HG02610 (cell line): ENCODE results near the gene PPFIA2.
"Not testable (repeated sequence)": the region's sequence is repeated elsewhere in the genome, so short reads cannot be mapped to it uniquely, and the experiment has no call there.

Source experiments
- ATAC-seq: cut with Tn5 transposase; IDR thresholded peaks from one replicate; pipeline ENCODE4 v1.9.1; 2021; ENCODE audit warnings: mild to moderate bottlenecking, moderate library complexity; ENCODE audit not compliant: unreplicated experiment

PPFIA2 gene

DNA sequence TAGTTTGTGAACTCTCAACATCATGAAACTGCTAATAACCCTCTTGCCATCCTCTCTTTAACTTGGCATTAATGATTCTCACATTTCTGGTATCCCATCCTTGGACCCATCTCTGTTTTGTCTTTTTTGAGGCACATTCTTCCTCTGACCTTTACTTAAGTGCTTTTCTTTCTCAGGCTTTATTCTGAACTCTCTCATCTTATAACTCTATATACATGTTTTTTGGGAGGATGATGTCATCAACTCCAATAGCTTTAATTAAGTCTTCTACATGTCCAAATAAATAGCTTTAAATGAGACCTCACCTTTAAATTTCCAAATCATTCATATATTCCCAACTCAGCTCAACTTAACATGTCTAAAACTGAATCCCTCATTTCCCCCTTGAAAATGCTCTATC, 88.4 kb downstream of the PPFIA2 start:
- ATAC-seq = no peak

DNA sequence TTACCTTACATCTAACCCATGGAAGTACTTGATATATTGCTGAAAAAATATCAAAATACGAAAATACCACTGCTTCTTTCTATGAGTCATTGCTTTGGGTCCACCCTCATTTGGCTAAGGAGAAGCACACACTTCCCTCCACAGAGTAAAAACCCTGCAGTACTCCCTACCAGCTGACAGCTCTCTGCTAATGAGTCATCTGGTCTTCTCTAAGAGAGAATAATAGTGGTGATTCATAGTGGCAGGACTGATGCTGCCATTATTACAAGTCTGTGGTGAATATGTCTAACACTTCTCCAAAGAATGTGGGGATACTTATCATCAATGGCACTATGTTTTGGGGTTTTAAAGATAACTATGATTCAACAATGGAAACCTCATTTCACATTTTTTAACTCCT, 90.7 kb downstream of the PPFIA2 start:
- peak; percentile 100 for ATAC-seq

DNA sequence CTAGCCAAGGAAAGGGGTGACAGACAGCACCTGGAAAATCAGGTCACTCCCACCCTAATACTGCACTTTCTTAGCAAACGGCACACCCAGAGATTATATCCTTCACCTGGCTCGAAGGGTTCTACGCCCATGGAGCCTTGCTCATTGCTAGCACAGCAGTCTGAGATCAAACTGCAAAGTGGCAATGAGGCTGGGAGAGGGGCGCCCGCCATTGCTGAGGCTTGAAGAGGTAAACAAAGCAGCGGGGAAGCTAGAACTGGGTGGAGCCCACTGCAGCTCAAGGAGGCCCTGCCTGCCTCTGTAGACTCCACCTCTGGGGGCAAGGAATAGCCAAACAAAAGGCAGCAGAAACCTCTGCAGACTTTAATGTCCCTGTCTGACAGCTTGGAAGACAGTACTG, 99.8 kb downstream of the PPFIA2 start:
- ATAC-seq = not testable (repeated sequence)

DNA sequence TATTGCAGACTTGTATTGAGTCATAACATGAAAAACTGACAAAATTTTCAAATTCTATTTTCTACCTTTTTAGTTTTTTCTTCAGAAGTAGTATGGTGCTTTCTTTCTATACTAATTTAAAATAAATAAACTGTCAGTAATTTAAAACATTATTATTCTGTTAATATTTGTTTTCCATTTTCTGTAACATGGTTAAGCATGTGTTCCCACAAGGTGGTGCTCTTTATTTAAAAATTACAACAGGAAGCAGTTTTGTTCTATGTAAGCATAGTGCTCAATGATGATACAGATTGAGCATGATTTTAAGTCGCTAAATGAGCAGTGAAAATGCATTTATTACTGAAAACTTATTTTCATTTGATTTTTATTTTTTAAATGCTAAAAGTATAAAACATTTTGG, 114.6 kb downstream of the PPFIA2 start:
- ATAC-seq = peak; percentile 85

DNA sequence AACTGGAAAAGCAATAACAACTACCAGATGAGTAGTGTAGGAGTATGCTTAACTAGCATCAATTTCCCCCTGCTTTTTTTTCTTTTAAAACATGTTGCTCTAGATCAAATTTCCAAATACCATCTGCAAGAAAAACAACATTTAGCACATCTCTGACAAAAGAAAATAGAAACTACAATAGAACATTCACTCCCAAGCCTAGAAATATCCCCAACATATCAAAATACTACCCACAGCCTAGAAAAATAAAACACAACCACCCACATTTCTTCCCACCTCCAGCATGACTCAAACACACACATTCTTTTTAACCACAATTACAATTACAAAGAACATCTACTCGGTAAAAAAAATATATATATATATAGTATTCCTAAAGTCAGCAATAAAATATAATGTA, 120.0 kb downstream of the PPFIA2 start:
- no peak for ATAC-seq

DNA sequence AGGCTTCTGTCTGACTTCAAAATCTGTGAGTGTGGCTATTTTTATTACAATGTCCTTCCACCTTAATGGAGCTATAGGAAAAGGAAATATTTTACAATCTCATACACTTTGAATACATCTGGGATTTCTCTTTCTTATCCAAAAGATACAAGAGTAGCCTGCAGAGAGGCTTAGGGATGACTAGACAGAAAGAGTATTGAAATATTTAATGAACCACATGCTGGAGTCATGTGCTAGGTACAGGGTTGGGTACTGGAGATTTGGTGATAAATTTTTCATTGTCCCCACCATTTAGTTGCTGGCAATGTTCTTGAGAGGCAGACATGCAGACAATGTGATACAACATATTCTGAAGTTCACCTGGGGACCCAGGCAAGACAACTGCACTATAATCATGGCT, 126.0 kb downstream of the PPFIA2 start:
- ATAC-seq = no peak

DNA sequence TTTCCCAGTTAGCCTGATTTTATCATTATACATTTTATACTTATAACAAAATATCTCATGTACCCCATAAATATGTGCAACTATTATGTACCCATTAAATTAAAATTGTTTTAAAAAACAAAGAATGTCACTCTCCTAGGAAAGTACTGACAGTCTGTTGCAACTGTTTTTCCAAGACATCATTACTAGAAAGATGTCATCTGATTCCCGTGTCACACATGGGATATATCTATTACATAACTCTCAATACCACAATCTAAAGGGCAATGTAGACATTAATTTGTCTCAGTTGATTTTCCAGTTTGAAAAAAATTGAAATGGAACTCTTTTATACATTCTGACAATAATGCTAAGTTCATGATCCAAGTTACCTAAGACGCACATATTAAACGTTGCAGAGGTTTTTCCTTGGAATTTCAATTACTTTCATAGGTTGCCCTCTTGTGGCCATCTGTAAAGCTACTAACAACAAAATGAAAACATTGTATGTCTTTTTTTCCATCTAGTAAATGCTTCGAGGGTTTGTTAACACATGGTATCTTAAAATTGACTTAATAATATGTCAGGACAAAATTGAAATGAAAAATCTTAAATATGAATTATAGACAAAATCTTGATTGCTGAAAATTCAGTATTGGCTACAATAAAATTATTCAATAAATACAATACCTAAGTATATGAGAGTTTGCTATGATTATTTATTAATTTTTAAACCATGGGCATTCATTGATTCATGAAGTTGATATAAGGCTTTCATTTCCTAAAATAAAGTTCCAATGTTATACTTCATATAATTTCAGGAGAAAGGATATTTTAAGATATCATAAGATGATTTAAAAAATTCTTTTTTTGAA, 131.6 kb downstream of the PPFIA2 start:
- no peak for ATAC-seq

DNA sequence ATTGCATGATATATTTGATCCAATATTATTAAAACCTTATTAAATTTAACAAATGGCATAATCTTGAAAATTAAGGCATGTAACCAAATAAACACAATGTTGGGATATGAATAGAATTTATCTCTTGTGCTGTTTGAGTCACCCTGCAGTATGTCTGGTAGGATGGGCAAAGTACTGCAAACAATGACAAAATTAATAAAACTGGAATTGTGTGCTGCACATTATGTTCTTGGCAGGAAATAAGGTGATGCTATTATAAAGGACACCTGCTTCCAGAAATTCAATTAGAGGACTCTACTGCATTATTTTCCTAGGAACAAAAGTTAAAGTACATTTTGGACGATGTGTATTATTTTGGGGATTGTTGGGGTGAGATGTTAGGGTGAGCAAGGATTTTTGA, 132.7 kb downstream of the PPFIA2 start:
- no peak for ATAC-seq

DNA sequence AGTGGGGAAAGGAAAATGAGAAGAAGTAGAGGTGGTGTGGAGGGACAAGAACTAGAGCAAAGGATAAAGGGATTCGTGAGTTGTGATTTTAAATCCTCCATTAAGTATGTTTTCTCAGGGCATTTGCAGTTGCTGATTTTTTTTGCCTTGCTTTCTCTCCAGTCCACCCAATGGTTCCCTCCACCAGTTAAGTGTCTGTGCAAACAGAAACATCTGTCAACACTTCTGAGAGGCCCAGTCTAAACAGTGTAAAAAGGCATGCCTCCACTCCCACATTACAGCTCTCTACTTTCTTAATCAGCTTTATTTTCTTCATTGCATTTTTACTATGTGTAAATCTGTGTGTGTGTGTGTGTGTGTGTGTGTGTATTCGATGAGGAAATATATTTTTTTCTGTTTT, 141.2 kb downstream of the PPFIA2 start:
- no peak for ATAC-seq

DNA sequence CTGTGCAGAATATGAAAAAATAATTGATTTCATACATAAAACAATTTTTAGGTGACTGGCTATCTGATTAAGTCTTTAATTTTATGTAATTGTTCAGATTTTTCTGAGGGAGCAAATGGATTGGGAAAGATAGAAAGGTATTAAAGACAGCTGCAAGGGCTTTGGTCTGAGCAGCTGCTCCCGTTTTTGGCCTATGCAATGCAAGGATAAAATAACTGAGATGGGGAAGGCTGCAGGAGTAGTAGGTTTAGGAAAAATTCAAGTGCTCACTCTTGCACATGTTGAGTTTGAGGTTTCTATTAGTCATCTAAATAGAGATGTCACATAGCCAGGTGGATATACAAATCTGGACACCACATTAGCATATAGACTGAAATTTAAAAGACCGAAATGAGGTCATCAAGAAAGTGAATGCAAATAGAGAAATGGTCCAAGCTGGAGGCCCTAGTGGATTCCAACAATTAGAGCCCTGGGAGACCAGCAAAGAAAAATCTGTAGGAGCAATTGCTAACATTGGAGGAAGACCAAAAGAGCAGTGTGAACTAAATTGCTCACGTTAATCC, 144.0 kb downstream of the PPFIA2 start:
- ATAC-seq = no peak

DNA sequence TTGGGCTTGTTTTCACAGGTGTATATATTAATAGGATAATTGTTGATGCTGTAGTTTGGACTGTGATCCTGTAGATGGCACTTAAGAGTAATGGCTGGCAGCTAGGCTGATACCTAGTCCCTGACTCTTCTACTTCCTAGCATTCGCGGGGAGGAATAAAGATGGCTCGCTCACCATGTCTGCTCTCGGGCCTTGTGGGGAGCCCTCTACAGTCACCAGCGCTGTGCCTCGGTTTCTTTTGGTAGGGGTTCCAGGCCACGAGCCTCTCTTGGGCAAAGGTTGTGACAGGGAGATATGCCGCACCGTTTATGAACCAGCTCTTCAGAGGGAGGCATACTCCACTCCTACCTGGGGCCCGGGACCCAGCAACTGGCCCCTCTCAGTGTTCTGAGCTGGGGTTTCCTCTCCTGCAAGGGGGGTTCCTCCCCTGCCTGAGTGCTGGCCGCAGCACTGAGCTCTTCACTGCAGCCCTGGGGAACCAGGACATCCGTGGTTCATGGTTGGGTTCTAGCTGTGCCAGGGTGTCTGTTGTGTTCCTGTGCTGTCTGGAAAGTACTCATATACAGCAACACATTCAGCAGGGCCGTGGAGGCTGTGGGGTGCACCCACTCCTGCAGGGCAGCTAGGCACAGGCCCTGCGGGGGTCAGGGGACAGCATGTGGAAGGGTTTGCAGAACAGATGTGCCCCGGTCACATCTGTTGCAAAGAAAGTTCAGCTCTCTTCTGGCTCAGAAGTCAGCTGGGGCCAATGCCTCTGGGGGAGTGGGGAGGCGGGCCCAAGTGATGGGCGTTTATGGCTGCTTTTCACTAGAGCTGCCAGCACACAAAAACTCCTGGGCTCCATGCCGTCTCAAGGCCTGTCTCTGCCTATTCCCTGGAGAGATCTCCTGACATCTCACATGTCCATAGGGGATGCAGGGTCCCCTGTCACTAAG, 147.9 kb downstream of the PPFIA2 start:
- ATAC-seq = peak; percentile 65

DNA sequence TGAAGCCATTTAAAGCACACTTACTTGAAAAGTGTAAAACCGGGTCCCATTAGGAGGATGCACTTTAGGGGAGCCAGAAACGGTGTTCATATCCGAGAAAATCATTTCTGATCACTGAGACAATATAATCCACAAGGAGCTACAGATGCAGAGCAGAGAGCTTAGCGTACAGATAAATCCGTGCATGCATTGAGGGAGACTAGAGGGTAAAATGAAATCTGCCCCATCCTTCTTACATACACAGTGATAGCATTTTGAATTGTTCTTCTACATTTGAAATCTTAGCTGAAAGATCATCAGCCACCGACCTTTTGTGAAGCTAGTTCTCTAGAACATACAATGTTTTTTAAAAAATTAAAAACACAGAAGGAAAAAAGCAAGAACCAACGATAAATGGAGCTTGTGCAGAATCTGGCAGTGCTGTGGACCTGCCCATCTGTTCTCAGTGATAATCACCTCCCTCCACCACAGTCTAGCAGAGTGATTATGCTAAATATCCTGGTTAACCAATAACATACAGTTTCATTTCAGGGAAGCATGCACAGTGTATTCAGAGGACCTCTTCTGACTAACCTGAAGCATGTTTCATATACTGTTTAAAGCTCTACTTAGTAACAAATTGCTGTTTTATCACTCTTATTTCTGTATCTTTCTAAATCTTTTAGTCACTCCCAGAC, 161.1 kb downstream of the PPFIA2 start:
- ATAC-seq = no peak

DNA sequence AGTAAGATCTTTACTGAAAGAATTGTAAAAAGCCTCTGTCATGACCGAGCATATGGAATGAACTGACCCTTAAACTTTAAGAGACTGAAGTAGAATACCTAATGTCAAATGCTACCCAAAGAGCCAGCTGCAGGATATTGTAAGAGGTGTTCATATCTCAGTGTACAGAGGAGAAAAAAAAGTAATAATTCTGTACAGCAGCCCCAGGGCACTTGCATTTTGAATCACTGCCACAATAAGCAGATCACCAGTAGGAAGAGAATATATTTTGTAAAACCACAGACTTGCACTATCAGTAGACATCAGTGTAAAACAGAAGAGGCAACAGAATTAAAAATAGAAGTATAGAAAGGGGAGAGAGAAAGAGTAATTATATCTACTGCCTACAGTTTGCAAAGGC, 162.6 kb downstream of the PPFIA2 start:
- no peak for ATAC-seq

DNA sequence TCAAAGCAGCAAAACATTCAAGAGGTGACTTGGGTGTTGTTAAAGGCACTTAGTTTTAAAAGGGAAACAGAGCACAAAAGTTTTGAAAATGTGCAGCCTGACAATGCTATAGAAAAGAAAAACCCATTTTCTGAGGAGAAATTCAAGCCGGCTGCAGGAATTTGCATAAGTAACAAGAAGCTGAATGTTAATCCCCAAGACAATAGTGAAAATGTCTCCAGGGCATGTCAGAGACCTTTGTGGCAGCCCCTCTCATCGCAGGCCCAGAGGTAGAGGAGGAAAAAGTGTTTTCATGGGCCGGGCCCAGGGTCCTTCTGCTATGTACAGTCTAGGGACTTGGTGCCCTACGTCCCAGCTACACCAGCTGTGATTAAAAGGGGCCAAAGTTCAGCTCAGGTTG, 167.9 kb downstream of the PPFIA2 start:
- no peak for ATAC-seq

DNA sequence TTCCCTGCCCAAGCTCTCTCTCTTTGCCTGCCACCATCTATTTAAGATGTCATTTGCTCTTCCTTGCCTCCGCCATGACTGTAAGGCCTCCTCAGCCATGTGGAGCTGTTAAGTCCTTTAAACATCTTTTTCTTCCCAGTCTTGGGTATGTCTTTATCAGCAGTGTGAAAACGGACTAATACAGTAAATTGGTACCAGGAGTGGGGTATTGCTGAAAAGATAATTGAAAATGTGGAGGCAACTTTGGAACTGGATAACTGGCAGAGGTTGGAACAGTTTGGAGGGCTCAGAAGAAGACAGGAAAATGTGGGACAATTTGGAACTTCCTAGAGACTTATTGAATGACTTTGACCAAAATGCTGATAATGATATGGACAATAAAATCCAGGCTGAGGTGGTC, 168.4 kb downstream of the PPFIA2 start:
- not testable (repeated sequence) for ATAC-seq

DNA sequence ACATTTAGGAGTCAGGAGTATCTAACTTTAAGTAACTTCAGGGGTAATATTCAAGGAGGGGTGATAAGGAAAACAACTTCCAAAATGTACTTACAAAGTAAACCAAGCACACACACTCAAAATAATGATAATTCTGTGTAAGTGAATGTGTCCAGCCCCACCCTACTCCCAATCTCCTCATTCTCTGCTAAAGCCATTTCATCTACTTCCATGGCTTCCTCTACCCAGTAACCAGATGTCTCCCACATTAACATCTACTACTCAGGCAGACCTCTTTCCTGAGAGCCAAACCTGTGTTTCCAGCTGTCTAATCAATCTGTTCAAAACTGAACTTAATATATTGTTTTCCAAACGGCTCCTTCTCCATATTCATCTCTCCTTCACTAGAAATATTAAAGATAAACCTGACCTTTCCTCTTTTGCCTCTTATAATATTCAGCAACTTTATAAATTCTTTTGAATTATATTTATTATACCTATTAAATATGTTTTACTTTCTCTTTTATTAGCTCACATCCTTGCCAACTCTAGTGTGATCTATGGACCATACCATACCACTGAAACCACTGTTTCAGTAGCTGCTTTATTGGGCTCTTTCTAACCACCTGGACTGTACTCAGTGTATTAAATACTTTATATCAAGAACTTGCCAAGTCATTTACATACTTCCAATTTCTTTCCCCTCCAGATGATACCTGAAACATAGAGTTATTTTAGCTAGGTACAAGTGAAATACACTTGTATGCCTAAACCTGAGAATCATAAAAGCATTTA, 170.7 kb downstream of the PPFIA2 start:
- ATAC-seq = no peak

DNA sequence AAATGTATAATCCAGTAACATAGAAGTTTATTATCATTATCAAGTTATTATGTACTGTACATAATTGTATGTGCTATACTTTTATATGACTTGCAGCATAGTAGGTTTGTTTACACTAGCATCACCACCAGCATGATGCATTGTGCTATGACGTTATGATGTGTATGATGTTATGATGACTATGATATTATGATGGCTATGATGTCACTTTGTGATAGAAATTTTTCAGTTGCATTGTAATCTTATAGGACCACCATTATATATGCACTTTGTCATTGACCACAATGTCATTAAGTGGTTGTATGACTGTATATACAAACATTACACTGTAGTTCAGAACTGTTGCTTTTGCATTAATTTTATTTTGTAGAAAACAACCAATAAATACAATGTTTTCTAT, 173.4 kb downstream of the PPFIA2 start:
- no peak for ATAC-seq

DNA sequence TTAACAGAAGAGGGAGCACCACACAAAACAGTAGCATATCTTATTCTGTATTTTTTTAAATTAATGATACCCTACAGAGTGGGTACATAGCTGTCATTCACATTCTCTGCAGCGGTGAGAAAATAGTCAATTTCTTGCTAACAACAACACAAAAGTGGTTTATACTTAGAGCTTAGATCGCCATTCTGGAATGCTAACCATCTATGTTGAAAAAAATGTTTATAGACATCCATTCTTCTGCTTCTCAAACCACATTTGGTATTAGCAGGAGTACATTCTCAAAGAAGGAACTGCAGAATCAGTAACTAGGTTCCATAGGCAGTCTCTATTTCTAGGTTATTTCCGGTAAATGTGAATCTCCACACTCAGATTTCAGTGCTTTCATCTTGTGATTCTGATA, 185.9 kb downstream of the PPFIA2 start:
- no peak for ATAC-seq

DNA sequence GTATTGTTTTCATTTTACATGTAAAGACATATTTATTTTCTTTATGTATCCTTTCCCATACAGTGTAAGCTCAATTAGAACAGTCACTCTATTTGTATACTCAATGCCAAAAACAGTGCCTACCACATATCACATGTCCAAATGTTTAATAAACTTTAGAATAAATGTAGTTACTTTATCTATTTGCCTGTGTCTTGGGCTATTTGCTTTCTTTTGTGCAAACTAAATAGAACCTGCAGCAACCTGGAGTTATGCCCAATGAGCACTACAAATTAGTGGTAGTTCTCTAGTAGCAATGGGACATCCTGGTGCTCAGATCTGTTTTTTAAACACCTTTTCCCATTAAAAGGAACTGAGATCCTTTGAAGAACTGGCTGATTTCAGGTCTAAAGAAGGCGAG, 186.7 kb downstream of the PPFIA2 start:
- ATAC-seq = no peak

DNA sequence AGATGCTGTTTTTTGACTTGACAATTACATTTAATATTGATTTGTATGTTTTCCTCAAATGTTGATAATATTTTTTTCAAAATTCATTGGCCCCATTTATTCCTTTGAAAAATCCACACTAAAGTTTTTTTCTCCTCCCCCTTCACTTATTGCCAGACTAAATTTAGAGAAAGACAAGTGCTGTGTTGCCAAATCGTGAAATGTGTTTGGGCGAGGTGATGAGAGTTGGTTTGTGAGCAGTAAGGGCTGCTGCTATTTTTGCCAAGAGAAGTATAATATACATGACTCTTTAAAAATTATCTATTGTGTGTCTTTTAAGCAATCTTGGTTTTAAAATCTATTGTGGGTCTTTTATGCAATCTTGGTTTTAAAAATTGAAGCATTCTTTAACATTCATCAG, 188.9 kb downstream of the PPFIA2 start:
- ATAC-seq = no peak
